ENCODE measurements around the gene L1TD1. TPM values are rescaled to one million over a fixed set of nuclear protein-coding genes. Genes with fewer than 3 reads are reported as not detected.
"Not testable (repeated sequence)": the region's sequence is repeated elsewhere in the genome, so short reads cannot be mapped to it uniquely, and the experiment has no call there.

L1TD1 gene
- total RNA-seq, 1 experiment from 2014 or later: not detected

GRCh38 chr1:62224182-62224581 lies 29.5 kb downstream of the L1TD1 start:
- no peak for DNase-seq
- Histone ChIP-seq H3K9me3 (no peaks in the 10 kb centered on the region), H3K36me3 (no peaks in the 10 kb centered on the region), H3K4me3 (no peak overlapping the region), H3K27me3 (no peaks in the 10 kb centered on the region)

- no peak for DNase-seq
- Histone ChIP-seq H3K27me3 (no peaks in the 10 kb centered on the region), H3K9me3 (no peaks in the 10 kb centered on the region)
Observed at GRCh38 chr1:62227496-62227895, 32.8 kb downstream of the L1TD1 start.

GRCh38 chr1:62228136-62228882 lies 33.7 kb downstream of the L1TD1 start:
- DNase-seq: no peak
- Histone ChIP-seq H3K9me3 (no peaks in the 10 kb centered on the region), H3K4me3 (no peak overlapping the region), H3K27me3 (no peaks in the 10 kb centered on the region), H3K36me3 (no peaks in the 10 kb centered on the region)

More at GRCh38 chr1:62227496-62227895, 32.8 kb downstream of the L1TD1 start:
- H3K4me3 ChIP-seq: no peak overlapping the region
- no peaks in the 10 kb centered on the region for H3K36me3 ChIP-seq

- DNase-seq: no peak
- Histone ChIP-seq H3K36me3 (no peaks in the 10 kb centered on the region), H3K27me3 (no peaks in the 10 kb centered on the region), H3K9me3 (no peaks in the 10 kb centered on the region), H3K4me3 (no peak overlapping the region)
Observed at GRCh38 chr1:62228883-62229187, 34.2 kb downstream of the L1TD1 start.

GRCh38 chr1:62229468-62229867 lies 34.8 kb downstream of the L1TD1 start:
- DNase-seq: no peak
- Histone ChIP-seq H3K9me3 (no peaks in the 10 kb centered on the region), H3K4me3 (no peak overlapping the region), H3K27me3 (no peaks in the 10 kb centered on the region), H3K36me3 (no peaks in the 10 kb centered on the region)

GRCh38 chr1:62229932-62230331 lies 35.3 kb downstream of the L1TD1 start:
- H3K27me3 ChIP-seq: no peaks in the 10 kb centered on the region
- no peak for DNase-seq
- H3K9me3 ChIP-seq: no peaks in the 10 kb centered on the region
- no peaks in the 10 kb centered on the region for H3K36me3 ChIP-seq
- H3K4me3 ChIP-seq: no peak overlapping the region

GRCh38 chr1:62230718-62231117 lies 36.1 kb downstream of the L1TD1 start:
- Histone ChIP-seq H3K27me3 (no peaks in the 10 kb centered on the region), H3K9me3 (no peaks in the 10 kb centered on the region), H3K4me3 (no peak overlapping the region), H3K36me3 (no peaks in the 10 kb centered on the region)
- DNase-seq: peak; percentile 49

GRCh38 chr1:62232871-62233278 lies 38.2 kb downstream of the L1TD1 start:
- DNase-seq: no peak
- H3K4me3 ChIP-seq: no peak overlapping the region
- H3K36me3 ChIP-seq: no peaks in the 10 kb centered on the region
- no peaks in the 10 kb centered on the region for H3K27me3 ChIP-seq
- H3K9me3 ChIP-seq: no peaks in the 10 kb centered on the region

GRCh38 chr1:62233926-62234450 lies 39.3 kb downstream of the L1TD1 start:
- Histone ChIP-seq H3K4me3 (no peak overlapping the region), H3K36me3 (no peaks in the 10 kb centered on the region), H3K27me3 (no peaks in the 10 kb centered on the region), H3K9me3 (no peaks in the 10 kb centered on the region)
- no peak for DNase-seq

- Histone ChIP-seq H3K27me3 (no peaks in the 10 kb centered on the region), H3K9me3 (no peaks in the 10 kb centered on the region), H3K36me3 (no peaks in the 10 kb centered on the region), H3K4me3 (no peak overlapping the region)
- no peak for DNase-seq
Observed at GRCh38 chr1:62234688-62235087, 40.0 kb downstream of the L1TD1 start.

GRCh38 chr1:62235576-62235975 lies 40.9 kb downstream of the L1TD1 start:
- Histone ChIP-seq H3K27me3 (no peaks in the 10 kb centered on the region), H3K9me3 (no peaks in the 10 kb centered on the region), H3K36me3 (no peaks in the 10 kb centered on the region), H3K4me3 (no peak overlapping the region)
- DNase-seq: no peak

GRCh38 chr1:62237361-62237760 lies 42.7 kb downstream of the L1TD1 start:
- Histone ChIP-seq H3K36me3 (no peaks in the 10 kb centered on the region), H3K27me3 (no peaks in the 10 kb centered on the region), H3K9me3 (no peaks in the 10 kb centered on the region), H3K4me3 (no peak overlapping the region)
- no peak for DNase-seq

GRCh38 chr1:62237950-62238374 lies 43.3 kb downstream of the L1TD1 start:
- DNase-seq: no peak
- Histone ChIP-seq H3K36me3 (no peaks in the 10 kb centered on the region), H3K9me3 (no peaks in the 10 kb centered on the region), H3K4me3 (no peak overlapping the region), H3K27me3 (no peaks in the 10 kb centered on the region)

GRCh38 chr1:62238507-62238906 lies 43.9 kb downstream of the L1TD1 start:
- H3K4me3 ChIP-seq: no peak overlapping the region
- DNase-seq: no peak

GRCh38 chr1:62239652-62240403 lies 45.2 kb downstream of the L1TD1 start:
- not testable (repeated sequence) for H3K9me3 ChIP-seq, H3K27me3 ChIP-seq, H3K36me3 ChIP-seq, H3K4me3 ChIP-seq, DNase-seq

More at GRCh38 chr1:62238507-62238906, 43.9 kb downstream of the L1TD1 start:
- Histone ChIP-seq H3K27me3 (no peaks in the 10 kb centered on the region), H3K36me3 (no peaks in the 10 kb centered on the region), H3K9me3 (no peaks in the 10 kb centered on the region)

- Histone ChIP-seq H3K36me3 (no peaks in the 10 kb centered on the region), H3K9me3 (no peaks in the 10 kb centered on the region), H3K4me3 (no peak overlapping the region), H3K27me3 (no peaks in the 10 kb centered on the region)
- no peak for DNase-seq
Observed at GRCh38 chr1:62240651-62241370, 46.2 kb downstream of the L1TD1 start.

Measured in MG63 (cell line).